HFF-Myc (cell line): Measurements from ENCODE around the gene KCNQ2.

Experiments
- DNase-seq: peaks from one replicate; pipeline ENCODE4 v3.0.0-alpha.2; 2011; ENCODE audit warnings: low read depth; ENCODE audit errors: extremely low read depth
- H3K4me3 ChIP-seq: replicated peaks from 2 replicates; pipeline ENCODE4 v1.5.1; 2011; ENCODE audit warnings: low read depth, mild to moderate bottlenecking, control low read depth, low read length
- CTCF ChIP-seq: IDR thresholded peaks from 2 replicates; pipeline ENCODE4 v1.5.1; 2012; ENCODE audit warnings: mild to moderate bottlenecking, low read depth, low read length, control low read depth; ENCODE audit errors: missing control alignments

The KCNQ2 gene

GRCh38 chr20:63359164-63359934, 113.1 kb downstream of the KCNQ2 start:
- TF ChIP-seq CTCF, result no peak
- no peak for DNase-seq
- no peak overlapping the region for H3K4me3 ChIP-seq

- H3K4me3 ChIP-seq, result no peak overlapping the region
- DNase-seq, result no peak
- TF ChIP-seq CTCF, result no peak
These were observed 114.2 kb downstream of the KCNQ2 start for GRCh38 chr20:63357921-63358905.

- TF ChIP-seq CTCF, result no peak
- no peak for DNase-seq
- H3K4me3 ChIP-seq, result no peak overlapping the region
These were observed 115.2 kb downstream of the KCNQ2 start for GRCh38 chr20:63356931-63357879.

GRCh38 chr20:63356511-63356910, 115.9 kb downstream of the KCNQ2 start:
- TF ChIP-seq CTCF, result no peak
- no peak for DNase-seq
- no peak overlapping the region for H3K4me3 ChIP-seq

- no peak overlapping the region for H3K4me3 ChIP-seq
- DNase-seq, result no peak
- TF ChIP-seq CTCF, result no peak
These were observed 116.6 kb downstream of the KCNQ2 start for GRCh38 chr20:63355781-63356295.
